D721Med (cell line): Measurements from ENCODE around the gene FADS2.
A peak's percentile ranks its signal among the peaks of the same experiment; 100 is the strongest.

Experiments used
- DNase-seq: peaks from one replicate; pipeline ENCODE4 v3.0.0; 2011; ENCODE audit warnings: low spot score; ENCODE audit not compliant: insufficient read length
- FAIRE-seq: peaks from 2 replicates; lab custom pipeline; 2011; peaks lifted over from hg19 to GRCh38; lab: Jason Lieb, UNC
- TF ChIP-seq, protein P1 (sequence below): IDR thresholded peaks from 2 replicates; pipeline ENCODE4 v1.5.1; 2012; ENCODE audit warnings: mild to moderate bottlenecking, control low read depth; ENCODE audit not compliant: insufficient read depth; ENCODE audit errors: missing control alignments

FADS2 gene

DNA sequence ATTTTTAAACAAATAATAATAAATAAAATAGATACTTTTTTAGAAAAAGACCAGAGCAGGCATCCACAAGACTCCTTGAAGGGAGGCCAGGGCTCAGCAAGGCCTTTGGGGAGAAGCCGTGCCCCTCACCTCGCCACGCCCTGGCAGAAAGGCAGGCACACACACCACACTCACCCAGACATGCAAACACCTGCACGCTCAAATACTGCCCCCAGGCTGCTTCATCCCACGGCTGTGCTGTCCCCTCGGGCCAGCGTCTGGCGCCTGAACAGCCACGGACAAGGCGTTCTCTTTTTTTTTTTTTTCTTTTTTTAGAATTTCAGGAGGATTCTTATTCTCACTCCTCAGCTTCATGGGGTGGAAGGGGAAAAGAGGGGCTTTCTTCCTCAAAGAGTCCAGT, 61.7 kb downstream of the FADS2 start:
- DNase-seq (no peak), FAIRE-seq (no peak)
- TF ChIP-seq, protein P1, sequence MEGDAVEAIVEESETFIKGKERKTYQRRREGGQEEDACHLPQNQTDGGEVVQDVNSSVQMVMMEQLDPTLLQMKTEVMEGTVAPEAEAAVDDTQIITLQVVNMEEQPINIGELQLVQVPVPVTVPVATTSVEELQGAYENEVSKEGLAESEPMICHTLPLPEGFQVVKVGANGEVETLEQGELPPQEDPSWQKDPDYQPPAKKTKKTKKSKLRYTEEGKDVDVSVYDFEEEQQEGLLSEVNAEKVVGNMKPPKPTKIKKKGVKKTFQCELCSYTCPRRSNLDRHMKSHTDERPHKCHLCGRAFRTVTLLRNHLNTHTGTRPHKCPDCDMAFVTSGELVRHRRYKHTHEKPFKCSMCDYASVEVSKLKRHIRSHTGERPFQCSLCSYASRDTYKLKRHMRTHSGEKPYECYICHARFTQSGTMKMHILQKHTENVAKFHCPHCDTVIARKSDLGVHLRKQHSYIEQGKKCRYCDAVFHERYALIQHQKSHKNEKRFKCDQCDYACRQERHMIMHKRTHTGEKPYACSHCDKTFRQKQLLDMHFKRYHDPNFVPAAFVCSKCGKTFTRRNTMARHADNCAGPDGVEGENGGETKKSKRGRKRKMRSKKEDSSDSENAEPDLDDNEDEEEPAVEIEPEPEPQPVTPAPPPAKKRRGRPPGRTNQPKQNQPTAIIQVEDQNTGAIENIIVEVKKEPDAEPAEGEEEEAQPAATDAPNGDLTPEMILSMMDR = no peak

DNA sequence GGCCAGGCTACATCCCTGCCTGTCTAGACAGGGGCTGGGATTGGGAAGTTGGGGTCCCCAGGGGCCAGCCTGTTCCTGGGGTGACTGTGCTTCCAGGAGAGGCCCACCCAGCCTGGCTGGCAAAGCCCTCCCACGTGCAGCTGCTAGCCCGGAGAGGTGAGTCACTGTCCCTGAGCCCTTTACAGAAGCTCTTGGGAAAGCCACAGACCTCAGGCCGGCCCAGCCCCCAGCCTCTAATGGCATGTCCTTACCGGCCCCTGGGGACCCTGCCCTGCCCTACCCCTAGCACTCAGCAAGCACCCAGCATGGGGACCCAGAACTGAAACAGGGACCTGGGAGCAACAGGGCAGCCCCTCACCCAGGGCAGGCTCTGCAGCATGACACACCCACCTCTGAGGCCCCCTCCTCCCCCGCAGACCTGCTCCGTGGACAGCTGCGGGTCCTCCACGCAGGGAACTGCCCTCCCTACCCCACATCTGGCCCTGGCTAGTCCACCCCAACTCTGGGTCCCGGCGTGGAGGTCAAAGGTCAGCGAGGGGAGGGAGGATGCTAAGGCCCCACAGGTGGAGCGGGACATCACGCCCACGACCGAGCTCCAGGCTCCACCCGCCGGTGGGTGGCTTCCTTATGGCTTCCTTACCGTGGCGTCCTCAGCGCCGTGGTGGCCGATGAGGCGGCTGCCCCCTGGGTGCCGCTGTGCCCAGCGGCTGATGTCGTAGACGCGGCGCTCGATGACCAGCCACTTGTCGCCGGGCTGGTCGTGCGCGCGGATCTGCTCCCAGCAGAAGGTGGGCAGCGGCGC, 62.6 kb downstream of the FADS2 start:
- DNase-seq (no peak), FAIRE-seq (no peak)
- TF ChIP-seq, protein P1 = no peak

DNA sequence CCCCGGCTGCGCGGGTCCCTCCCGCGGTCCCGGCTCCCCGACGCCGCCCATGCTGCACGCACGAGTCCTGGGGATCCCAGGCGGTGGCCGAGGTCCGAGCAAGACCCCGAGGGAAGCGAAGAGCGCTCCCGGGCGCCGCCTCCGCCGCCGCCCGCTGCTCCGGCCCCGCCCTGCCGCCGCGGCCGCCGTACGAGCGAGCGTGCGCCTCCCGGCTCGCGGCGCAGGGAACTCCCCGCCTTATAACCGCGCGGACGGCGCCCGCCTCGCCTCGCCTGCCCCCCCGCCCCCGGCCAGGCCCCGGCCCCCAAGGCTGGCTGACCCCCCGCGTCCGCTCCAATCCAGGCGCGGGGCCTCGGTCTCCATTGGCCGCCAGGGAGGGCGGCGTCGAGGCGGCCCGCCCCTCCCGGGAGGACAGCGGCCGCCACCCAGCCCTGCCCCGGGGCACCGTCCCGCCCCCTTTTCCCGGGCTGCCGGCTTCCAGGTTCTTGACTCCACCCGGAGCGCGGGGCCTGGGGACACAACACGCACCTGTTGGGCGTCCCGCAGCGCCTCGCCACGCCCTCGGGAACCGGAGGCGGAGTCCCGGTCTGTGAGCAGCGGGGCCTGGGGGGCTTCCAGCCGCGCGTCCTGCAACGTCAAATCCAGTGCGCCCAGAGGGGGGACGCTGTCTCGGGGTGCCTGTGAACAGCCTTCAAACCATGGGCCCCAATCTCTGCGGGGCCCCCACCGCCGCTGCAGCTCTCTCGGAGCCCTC, 63.4 kb downstream of the FADS2 start, which contains the start of gene FADS3:
FADS3 (minus strand) TSS at position 215 of the 754 bp plus-strand sequence; CDS start at position 51, 164 bp downstream.
- no peak for FAIRE-seq
- TF ChIP-seq, protein P1 = no peak
- DNase-seq = peak; percentile 85

DNA sequence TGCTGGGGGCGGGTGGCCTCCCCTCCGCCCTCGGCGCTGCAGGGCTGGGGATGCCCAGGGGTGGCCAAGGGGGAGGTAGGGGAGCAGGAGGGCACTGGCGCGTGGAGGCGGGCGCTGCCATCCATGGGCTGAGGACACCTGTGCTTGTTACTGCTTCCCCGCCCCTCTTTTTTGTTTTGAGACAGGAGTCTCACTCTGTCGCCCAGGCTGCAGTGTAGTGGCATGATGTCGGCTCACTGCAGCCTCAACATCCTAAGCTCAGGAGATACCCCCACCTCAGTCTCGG, 63.9 kb downstream of the FADS2 start:
- TF ChIP-seq, protein P1 = no peak
- DNase-seq = no peak
- no peak for FAIRE-seq

DNA sequence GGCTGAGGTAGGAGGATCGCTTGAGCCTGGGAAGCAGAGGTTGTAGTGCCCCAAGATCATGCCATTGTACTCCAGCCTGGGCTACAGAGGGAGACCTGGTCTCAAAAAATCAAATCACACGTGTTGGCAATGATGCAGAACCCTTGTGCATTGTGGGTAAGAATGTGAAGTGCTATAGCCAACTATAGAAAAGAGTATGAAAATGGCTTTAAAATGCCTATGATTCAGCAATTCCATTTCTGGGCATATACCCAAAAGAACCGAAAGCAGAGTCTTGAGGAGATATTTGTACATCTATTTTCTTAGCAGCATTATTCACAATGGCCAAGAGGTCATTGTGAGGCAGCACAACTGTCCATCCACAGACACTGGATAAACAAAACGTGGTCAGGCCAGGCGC, 65.9 kb downstream of the FADS2 start:
- TF ChIP-seq, protein P1 = no peak
- FAIRE-seq (no peak), DNase-seq (no peak)

DNA sequence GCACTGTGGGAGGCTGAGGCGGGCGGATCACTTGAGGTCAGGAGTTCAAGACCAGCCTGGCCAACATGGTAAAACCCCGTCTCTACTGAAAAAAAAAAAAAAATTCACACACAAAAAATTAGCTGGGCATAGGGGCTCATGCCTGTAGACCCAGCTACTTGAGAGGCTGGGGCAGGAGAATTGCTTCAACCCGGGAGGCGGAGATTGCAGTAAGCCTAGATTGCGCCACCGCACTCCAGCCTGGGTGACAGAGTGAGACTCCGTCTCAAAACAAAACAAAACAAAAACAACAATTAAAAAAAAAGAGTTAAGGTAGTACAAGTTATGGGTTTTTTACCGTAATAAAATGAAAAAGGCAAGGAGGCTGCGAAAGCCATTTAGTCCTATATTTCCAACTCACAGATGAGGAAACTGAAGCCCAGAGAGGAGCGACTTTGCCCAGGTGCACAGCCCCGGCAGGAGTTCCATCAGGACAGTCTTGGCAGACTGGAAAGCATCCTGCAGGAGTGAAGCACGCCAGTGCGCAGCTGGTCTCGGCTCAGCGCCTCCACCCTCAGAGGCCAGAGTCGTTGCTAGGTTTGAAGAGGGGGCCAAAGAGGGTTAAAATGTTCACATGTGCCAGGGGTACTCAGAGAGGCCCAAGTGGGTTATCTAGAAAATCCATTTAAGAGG, 67.1 kb downstream of the FADS2 start:
- FAIRE-seq = no peak
- TF ChIP-seq, protein P1 = no peak
- no peak for DNase-seq
